Measurements from ENCODE around the gene MAP2. TPM values are rescaled to one million over a fixed set of nuclear protein-coding genes. Genes with fewer than 3 reads are reported as not detected.

Gene MAP2
- total and polyA plus RNA-seq, 4 experiments from 2014 or later = 0.20 to 0.47 (median 0.41) TPM; not detected in 1

- Mint-ChIP-seq H3K36me3 (no peaks in the 10 kb centered on the region), H3K9me3 (peaks cover 0 to 3% (median 0%) of the 10 kb centered on the region in 8 donors), H3K27me3 (no peaks in the 10 kb centered on the region), H3K27ac (no peak overlapping the region), H3K4me3 (no peak overlapping the region), H3K4me1 (no peaks in the 10 kb centered on the region)
- intact Hi-C loops (cut with micrococcal nuclease) = no loop called here
- H3K4me1 ChIP-seq (ENCODE audit: insufficient read depth, low read length) = no peaks in the 10 kb centered on the region
- CTCF ChIA-PET (ENCODE audit: partially characterized antibody) = no interaction called here
- DNase-seq = no peak
- no peak overlapping the region for H3K27ac ChIP-seq (ENCODE audit: low read depth, low read length)
- POLR2A ChIA-PET (ENCODE audit: partially characterized antibody) = no interaction called here
- no peak overlapping the region for H3K4me3 ChIP-seq (ENCODE audit: low read length in 2 of 2)
- no peaks in the 10 kb centered on the region for H3K9me3 ChIP-seq (ENCODE audit: control insufficient read depth in 1 of 2, low read length in 2 of 2)
- H3K27me3 ChIP-seq (ENCODE audit: insufficient read depth, low read length) = no peaks in the 10 kb centered on the region
- H3K36me3 ChIP-seq (ENCODE audit: insufficient read depth, low read length) = no peaks in the 10 kb centered on the region
These were observed 224.9 kb downstream of the MAP2 start for GRCh38 chr2:209648714-209649113.

DNA sequence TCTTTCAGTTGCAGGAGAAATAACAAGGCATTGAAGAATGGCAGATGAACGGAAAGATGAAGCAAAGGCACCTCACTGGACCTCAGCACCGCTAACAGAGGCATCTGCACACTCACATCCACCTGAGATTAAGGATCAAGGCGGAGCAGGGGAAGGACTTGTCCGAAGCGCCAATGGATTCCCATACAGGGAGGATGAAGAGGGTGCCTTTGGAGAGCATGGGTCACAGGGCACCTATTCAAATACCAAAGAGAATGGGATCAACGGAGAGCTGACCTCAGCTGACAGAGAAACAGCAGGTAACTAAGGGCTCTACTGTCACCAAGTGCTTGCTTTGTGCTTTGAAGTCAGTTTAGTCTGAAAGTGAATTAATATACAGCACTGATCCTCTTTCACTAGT, 229.3 kb downstream of the MAP2 start:
- Histone ChIP-seq H3K27ac (ENCODE audit: low read depth, low read length) (no peak overlapping the region), H3K9me3 (ENCODE audit: control insufficient read depth in 1 of 2, low read length in 2 of 2) (no peaks in the 10 kb centered on the region), H3K36me3 (ENCODE audit: insufficient read depth, low read length) (no peaks in the 10 kb centered on the region), H3K4me1 (ENCODE audit: insufficient read depth, low read length) (no peaks in the 10 kb centered on the region), H3K27me3 (ENCODE audit: insufficient read depth, low read length) (no peaks in the 10 kb centered on the region), H3K4me3 (ENCODE audit: low read length in 2 of 2) (no peak overlapping the region)
- no peaks in the 10 kb centered on the region for H3K27me3 Mint-ChIP-seq
- intact Hi-C loops (cut with micrococcal nuclease) = no loop called here
- H3K4me3 Mint-ChIP-seq = no peak overlapping the region
- peaks cover 0 to 4% (median 0%) of the 10 kb centered on the region in 8 donors for H3K9me3 Mint-ChIP-seq
- CTCF ChIA-PET (ENCODE audit: partially characterized antibody) = no interaction called here
- no peaks in the 10 kb centered on the region for H3K4me1 Mint-ChIP-seq
- no peak for DNase-seq
- H3K36me3 Mint-ChIP-seq = no peaks in the 10 kb centered on the region
- no peak overlapping the region for H3K27ac Mint-ChIP-seq
- POLR2A ChIA-PET (ENCODE audit: partially characterized antibody) = no interaction called here

- ChIA-PET CTCF (ENCODE audit: partially characterized antibody) (no interaction called here), POLR2A (ENCODE audit: partially characterized antibody) (no interaction called here)
- no peak for DNase-seq
- H3K36me3 ChIP-seq (ENCODE audit: insufficient read depth, low read length) = no peaks in the 10 kb centered on the region
- H3K27me3 ChIP-seq (ENCODE audit: insufficient read depth, low read length) = no peaks in the 10 kb centered on the region
- Mint-ChIP-seq H3K36me3 (no peaks in the 10 kb centered on the region), H3K27ac (no peak overlapping the region), H3K4me1 (no peaks in the 10 kb centered on the region), H3K9me3 (peaks cover 0 to 6% (median 3%) of the 10 kb centered on the region in 8 donors), H3K4me3 (no peak overlapping the region), H3K27me3 (no peaks in the 10 kb centered on the region)
- no peaks in the 10 kb centered on the region for H3K4me1 ChIP-seq (ENCODE audit: insufficient read depth, low read length)
- H3K4me3 ChIP-seq (ENCODE audit: low read length in 2 of 2) = no peak overlapping the region
- no peak overlapping the region for H3K27ac ChIP-seq (ENCODE audit: low read depth, low read length)
- no peaks in the 10 kb centered on the region for H3K9me3 ChIP-seq (ENCODE audit: control insufficient read depth in 1 of 2, low read length in 2 of 2)
- intact Hi-C loops (cut with micrococcal nuclease) = no loop called here
These were observed 237.5 kb downstream of the MAP2 start for GRCh38 chr2:209661286-209661894.

GRCh38 chr2:209662021-209662420, 238.2 kb downstream of the MAP2 start:
- no peak overlapping the region for H3K4me3 Mint-ChIP-seq
- H3K9me3 Mint-ChIP-seq = peaks cover 0 to 5% (median 3%) of the 10 kb centered on the region in 8 donors
- no peaks in the 10 kb centered on the region for H3K36me3 Mint-ChIP-seq
- no peaks in the 10 kb centered on the region for H3K27me3 Mint-ChIP-seq
- ChIA-PET POLR2A (ENCODE audit: partially characterized antibody) (no interaction called here), CTCF (ENCODE audit: partially characterized antibody) (no interaction called here)
- no peak overlapping the region for H3K27ac ChIP-seq (ENCODE audit: low read depth, low read length)
- H3K4me1 Mint-ChIP-seq = no peaks in the 10 kb centered on the region
- H3K36me3 ChIP-seq (ENCODE audit: insufficient read depth, low read length) = no peaks in the 10 kb centered on the region
- no peak overlapping the region for H3K27ac Mint-ChIP-seq
- DNase-seq = no peak
- no peaks in the 10 kb centered on the region for H3K9me3 ChIP-seq (ENCODE audit: control insufficient read depth in 1 of 2, low read length in 2 of 2)
- intact Hi-C loops (cut with micrococcal nuclease) = no loop called here
- H3K4me1 ChIP-seq (ENCODE audit: insufficient read depth, low read length) = no peaks in the 10 kb centered on the region
- H3K4me3 ChIP-seq (ENCODE audit: low read length in 2 of 2) = no peak overlapping the region
- H3K27me3 ChIP-seq (ENCODE audit: insufficient read depth, low read length) = no peaks in the 10 kb centered on the region

DNA sequence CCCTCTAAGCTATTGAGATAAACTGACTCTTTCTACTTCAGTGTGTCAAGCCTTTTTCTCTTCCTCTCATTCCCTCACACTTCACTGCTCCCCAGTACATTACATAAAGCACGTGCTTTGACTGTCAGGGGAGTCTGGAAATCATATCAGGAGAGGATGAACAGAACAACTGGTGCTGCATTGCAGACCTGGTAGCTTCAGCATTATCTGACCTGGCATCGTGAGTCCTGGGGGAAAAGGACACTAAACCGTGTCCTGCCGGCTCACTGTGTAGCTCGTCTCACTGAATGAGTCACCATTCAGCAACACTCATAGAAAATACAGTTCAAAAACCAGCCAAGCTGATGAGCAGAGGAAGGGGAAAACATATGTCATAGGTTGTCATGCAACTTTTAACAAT, 239.3 kb downstream of the MAP2 start:
- H3K4me1 ChIP-seq (ENCODE audit: insufficient read depth, low read length) = no peaks in the 10 kb centered on the region
- no peak overlapping the region for H3K27ac ChIP-seq (ENCODE audit: low read depth, low read length)
- no peak overlapping the region for H3K27ac Mint-ChIP-seq
- H3K4me3 ChIP-seq (ENCODE audit: low read length in 2 of 2) = no peak overlapping the region
- H3K27me3 Mint-ChIP-seq = no peaks in the 10 kb centered on the region
- no peaks in the 10 kb centered on the region for H3K27me3 ChIP-seq (ENCODE audit: insufficient read depth, low read length)
- no peaks in the 10 kb centered on the region for H3K36me3 ChIP-seq (ENCODE audit: insufficient read depth, low read length)
- H3K9me3 Mint-ChIP-seq = peaks cover 0 to 5% (median 3%) of the 10 kb centered on the region in 8 donors
- ChIA-PET POLR2A (ENCODE audit: partially characterized antibody) (no interaction called here), CTCF (ENCODE audit: partially characterized antibody) (no interaction called here)
- DNase-seq = no peak
- H3K9me3 ChIP-seq (ENCODE audit: control insufficient read depth in 1 of 2, low read length in 2 of 2) = no peaks in the 10 kb centered on the region
- H3K4me3 Mint-ChIP-seq = no peak overlapping the region
- H3K4me1 Mint-ChIP-seq = no peaks in the 10 kb centered on the region
- intact Hi-C loops (cut with micrococcal nuclease) = no loop called here
- H3K36me3 Mint-ChIP-seq = no peaks in the 10 kb centered on the region

GRCh38 chr2:209663656-209664055, 239.8 kb downstream of the MAP2 start:
- no peak overlapping the region for H3K27ac Mint-ChIP-seq
- H3K27me3 ChIP-seq (ENCODE audit: insufficient read depth, low read length) = no peaks in the 10 kb centered on the region
- no peak overlapping the region for H3K4me3 Mint-ChIP-seq
- no peak overlapping the region for H3K27ac ChIP-seq (ENCODE audit: low read depth, low read length)
- no peak overlapping the region for H3K4me3 ChIP-seq (ENCODE audit: low read length in 2 of 2)
- CTCF ChIA-PET (ENCODE audit: partially characterized antibody) = no interaction called here
- peaks cover 0 to 5% (median 3%) of the 10 kb centered on the region in 8 donors for H3K9me3 Mint-ChIP-seq
- H3K9me3 ChIP-seq (ENCODE audit: control insufficient read depth in 1 of 2, low read length in 2 of 2) = no peaks in the 10 kb centered on the region
- H3K4me1 Mint-ChIP-seq = no peaks in the 10 kb centered on the region
- H3K36me3 ChIP-seq (ENCODE audit: insufficient read depth, low read length) = no peaks in the 10 kb centered on the region
- intact Hi-C loops (cut with micrococcal nuclease) = no loop called here
- H3K27me3 Mint-ChIP-seq = no peaks in the 10 kb centered on the region
- H3K4me1 ChIP-seq (ENCODE audit: insufficient read depth, low read length) = no peaks in the 10 kb centered on the region
- no peak for DNase-seq
- POLR2A ChIA-PET (ENCODE audit: partially characterized antibody) = no interaction called here
- no peaks in the 10 kb centered on the region for H3K36me3 Mint-ChIP-seq

DNA sequence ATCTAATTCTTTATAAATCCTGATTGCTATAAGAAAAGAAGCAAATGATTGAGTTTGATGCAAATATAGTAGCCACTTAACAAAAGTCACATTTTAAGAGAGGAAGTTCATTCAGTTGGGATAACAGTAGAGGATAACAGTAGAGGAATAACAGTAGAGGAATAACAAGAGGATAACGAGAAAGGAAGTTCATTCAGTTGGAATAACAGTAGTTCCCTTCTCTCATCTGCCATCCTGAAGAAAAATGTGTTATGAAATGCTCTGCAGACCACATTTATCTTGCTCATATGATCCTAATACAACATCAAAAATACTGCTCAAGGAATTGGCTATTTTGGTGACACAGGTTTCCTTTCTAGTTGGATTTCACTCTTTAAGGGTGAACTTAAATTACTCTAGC, 242.4 kb downstream of the MAP2 start:
- H3K36me3 Mint-ChIP-seq = no peaks in the 10 kb centered on the region
- intact Hi-C loops (cut with micrococcal nuclease) = no loop called here
- no peak for DNase-seq
- Histone ChIP-seq H3K27me3 (ENCODE audit: insufficient read depth, low read length) (no peaks in the 10 kb centered on the region), H3K27ac (ENCODE audit: low read depth, low read length) (no peak overlapping the region), H3K4me3 (ENCODE audit: low read length in 2 of 2) (no peak overlapping the region), H3K36me3 (ENCODE audit: insufficient read depth, low read length) (no peaks in the 10 kb centered on the region), H3K9me3 (ENCODE audit: control insufficient read depth in 1 of 2, low read length in 2 of 2) (no peaks in the 10 kb centered on the region), H3K4me1 (ENCODE audit: insufficient read depth, low read length) (no peaks in the 10 kb centered on the region)
- no peak overlapping the region for H3K27ac Mint-ChIP-seq
- H3K4me3 Mint-ChIP-seq = no peak overlapping the region
- ChIA-PET POLR2A (ENCODE audit: partially characterized antibody) (no interaction called here), CTCF (ENCODE audit: partially characterized antibody) (no interaction called here)
- H3K4me1 Mint-ChIP-seq = no peaks in the 10 kb centered on the region
- H3K27me3 Mint-ChIP-seq = no peaks in the 10 kb centered on the region
- H3K9me3 Mint-ChIP-seq = peaks cover 0 to 3% (median 0%) of the 10 kb centered on the region in 8 donors

Data from CD4-positive, alpha-beta memory T cell (primary cell).